Gastroesophageal sphincter (tissue), 3 donors: ENCODE results near the gene ARHGEF6.

Source experiments
- CTCF ChIP-seq, 4 experiments: fragments of 200-600 bp in 2 of 4; fragments of 450-650 bp in 2 of 4; sonication (generic) in 1 of 4; IDR thresholded peaks; one replicate each; pipeline ENCODE4 v1.5.1; 2017 to 2019; ENCODE audit warnings: antibody characterized with exemption in 4 of 4, mild to moderate bottlenecking in 2 of 4, moderate library complexity in 2 of 4
- EP300 ChIP-seq: sonication (generic); formaldehyde crosslinking; IDR thresholded peaks from one replicate; pipeline ENCODE4 v1.6.1; 2017; ENCODE audit warnings: antibody characterized with exemption, mild to moderate bottlenecking
- POLR2A ChIP-seq, 2 donors: fragments of 450-650 bp; IDR thresholded peaks; one replicate each; pipeline ENCODE4 v1.6.1; 2017; ENCODE audit warnings: antibody characterized with exemption in 2 of 2, mild to moderate bottlenecking in 2 of 2, moderate library complexity in 1 of 2
- POLR2AphosphoS5 ChIP-seq: sonication (generic); formaldehyde crosslinking; IDR thresholded peaks from one replicate; pipeline ENCODE4 v1.6.1; 2017; ENCODE audit warnings: antibody characterized with exemption

- TF ChIP-seq CTCF (IDR thresholded peaks at IDR 0.05) (no peak), POLR2AphosphoS5 (no peak), POLR2A (IDR thresholded peaks at IDR 0.05) (no peak), EP300 (no peak)
Observed at GRCh38 chrX:136712650-136713310, 68.0 kb downstream of the ARHGEF6 start.
